GM12801 (cell line): ENCODE data around the gene EML3.

Experiments used
- TF ChIP-seq, protein P1 (sequence below): IDR thresholded peaks from one replicate; pipeline ENCODE4 v1.5.1; 2011; ENCODE audit warnings: control low read depth; ENCODE audit not compliant: insufficient read length; ENCODE audit errors: extremely low read depth

The EML3 gene

DNA sequence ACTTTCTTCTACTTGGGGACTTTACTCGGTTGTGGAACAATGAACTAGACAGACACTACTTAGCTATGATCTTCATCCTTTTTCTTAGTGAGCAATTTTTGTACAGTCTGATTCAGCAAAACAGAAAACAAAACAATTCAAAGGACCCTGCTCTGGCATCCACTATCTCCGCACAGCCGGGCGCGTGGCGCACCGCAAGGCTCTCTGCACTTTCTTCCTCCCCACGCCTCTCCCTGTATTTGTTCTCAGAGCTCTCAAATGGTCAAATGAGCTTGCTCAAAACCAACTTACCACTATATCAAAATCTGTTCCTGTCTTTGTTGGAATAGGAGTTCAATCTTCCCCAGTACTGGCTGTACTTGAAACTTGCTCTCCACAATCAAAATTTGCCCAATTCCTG, 46.3 kb downstream of the EML3 start:
- TF ChIP-seq, protein P1, sequence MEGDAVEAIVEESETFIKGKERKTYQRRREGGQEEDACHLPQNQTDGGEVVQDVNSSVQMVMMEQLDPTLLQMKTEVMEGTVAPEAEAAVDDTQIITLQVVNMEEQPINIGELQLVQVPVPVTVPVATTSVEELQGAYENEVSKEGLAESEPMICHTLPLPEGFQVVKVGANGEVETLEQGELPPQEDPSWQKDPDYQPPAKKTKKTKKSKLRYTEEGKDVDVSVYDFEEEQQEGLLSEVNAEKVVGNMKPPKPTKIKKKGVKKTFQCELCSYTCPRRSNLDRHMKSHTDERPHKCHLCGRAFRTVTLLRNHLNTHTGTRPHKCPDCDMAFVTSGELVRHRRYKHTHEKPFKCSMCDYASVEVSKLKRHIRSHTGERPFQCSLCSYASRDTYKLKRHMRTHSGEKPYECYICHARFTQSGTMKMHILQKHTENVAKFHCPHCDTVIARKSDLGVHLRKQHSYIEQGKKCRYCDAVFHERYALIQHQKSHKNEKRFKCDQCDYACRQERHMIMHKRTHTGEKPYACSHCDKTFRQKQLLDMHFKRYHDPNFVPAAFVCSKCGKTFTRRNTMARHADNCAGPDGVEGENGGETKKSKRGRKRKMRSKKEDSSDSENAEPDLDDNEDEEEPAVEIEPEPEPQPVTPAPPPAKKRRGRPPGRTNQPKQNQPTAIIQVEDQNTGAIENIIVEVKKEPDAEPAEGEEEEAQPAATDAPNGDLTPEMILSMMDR, result no peak

DNA sequence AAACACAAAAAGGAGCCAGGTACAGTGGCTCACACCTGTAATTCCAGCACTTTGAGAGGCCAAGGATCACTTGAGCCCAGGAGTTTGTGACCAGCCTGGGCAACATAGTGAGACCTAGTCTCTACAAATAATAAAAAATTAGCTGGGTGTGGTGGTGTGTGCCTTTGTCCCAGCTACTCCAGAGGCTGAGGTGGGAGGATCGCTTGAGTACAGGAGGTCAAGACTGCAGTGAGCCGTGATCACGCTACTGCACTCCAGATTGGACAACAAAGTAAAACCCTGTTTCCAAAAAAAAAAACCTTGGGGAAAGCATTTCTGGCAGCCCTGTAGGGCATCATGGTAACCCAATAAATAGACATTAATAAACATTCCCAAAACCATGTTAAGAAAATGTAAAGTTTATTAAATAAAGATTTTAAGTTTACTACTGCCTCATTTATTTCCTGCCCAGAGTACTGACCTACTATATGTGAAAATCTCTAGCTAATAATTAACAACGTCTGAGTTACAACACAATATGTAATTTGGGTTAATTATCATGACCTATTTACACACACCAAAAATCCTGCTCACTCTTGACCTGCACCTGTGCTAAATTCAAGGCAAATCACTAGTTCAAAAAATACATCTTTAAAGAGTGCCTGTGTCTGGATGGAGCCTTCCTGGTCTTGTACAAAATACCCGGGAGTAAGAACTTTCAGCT, 47.3 kb downstream of the EML3 start:
- TF ChIP-seq, protein P1, result no peak

DNA sequence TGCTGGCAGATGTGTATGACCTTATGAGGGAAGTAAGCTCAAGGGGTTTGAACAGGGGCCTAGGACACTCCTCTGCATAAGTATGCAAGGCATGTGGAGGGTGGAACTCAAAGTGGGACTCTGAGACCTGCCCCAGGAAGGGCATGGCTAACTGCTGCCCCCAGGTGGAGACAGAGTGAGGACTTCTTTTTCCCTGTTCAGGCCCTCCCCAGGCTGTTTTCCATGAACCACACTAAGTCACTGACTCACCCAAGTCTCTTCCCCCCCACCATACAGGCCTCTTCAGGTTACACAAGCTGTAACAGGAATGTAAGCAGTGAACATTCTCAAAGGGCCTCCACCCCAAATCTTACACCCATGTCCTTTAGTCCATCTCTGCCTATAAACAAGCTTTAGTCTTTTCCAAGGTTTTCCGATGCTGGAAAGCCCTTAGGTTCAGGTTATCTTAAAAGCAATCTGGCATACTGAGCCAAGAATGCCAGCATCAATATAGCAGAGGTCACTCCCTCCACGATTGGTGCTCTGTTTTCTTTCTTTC, 51.9 kb downstream of the EML3 start:
- TF ChIP-seq, protein P1, result no peak

DNA sequence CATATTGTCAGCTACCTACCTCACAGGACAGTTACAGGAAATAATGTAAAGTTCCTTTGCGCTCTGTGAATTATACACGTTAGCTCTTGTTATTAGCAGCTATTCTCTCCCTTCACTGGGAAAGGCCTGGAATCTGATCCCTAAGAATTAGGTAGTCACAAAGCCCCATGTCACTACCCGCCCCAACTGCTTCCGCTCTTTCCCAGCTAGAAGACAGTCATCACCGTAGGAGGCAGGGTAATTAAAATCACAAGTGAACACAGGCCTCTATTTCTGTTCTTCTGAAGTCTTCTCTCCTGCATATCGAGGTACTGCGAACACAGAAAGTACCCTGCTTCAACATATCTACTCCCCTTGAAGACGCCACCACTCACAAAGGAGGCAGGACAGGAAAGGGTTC, 53.4 kb downstream of the EML3 start:
- TF ChIP-seq, protein P1, result no peak

DNA sequence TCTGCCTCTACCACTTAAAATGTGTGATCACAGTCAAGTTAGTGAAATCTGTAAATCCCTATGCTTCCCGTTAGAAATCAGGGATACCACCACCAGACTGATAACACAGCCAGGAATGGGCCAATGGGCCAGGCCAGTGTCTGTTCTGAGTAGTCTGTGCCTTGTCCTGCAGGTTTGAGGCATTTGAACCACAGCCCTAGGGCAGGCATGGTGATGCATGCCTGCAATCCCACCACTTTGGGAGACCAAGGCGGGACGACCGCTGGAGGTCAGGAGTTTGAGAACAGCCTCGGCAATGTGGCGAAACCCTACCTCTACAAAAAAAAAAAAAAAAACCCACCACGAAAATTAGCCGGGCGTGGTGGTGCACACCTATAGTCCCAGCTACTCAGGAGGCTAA, 53.9 kb downstream of the EML3 start:
- TF ChIP-seq, protein P1, result no peak

DNA sequence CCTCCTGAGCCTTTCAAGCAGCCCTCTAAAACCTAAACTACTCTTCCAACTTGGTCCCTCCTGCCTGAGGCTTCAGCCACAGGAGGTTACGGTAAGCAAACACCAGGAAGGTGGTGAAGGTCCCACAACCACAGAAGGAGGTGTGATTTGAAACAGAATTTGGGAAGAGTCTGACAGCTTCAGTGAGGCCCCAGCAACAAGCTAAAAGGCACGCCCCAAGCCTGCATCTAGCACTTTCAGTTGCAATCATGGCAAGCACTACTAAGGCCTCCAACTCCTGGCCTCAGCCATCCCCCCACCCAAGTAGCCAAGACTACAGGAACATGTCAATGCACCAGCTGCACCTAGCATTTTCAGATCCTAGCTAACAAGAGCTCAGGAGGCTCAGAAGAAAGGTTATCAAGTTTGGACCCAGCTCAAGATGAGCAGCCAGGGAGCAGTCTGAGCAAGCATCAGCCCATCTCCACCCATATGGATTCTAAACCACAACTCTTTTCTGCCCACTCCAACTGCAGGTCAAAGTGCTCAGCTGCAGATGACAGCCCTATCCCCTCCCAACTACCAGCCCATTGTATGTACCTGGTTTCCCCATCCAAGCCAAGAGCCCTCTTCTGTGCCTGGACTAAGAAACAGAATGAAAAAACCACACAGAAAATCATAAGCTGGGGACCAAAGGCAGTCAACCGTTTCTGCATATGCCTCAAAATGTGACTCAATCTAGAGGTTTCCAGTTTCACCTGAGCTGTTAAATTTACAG, 55.5 kb downstream of the EML3 start:
- TF ChIP-seq, protein P1, result no peak

DNA sequence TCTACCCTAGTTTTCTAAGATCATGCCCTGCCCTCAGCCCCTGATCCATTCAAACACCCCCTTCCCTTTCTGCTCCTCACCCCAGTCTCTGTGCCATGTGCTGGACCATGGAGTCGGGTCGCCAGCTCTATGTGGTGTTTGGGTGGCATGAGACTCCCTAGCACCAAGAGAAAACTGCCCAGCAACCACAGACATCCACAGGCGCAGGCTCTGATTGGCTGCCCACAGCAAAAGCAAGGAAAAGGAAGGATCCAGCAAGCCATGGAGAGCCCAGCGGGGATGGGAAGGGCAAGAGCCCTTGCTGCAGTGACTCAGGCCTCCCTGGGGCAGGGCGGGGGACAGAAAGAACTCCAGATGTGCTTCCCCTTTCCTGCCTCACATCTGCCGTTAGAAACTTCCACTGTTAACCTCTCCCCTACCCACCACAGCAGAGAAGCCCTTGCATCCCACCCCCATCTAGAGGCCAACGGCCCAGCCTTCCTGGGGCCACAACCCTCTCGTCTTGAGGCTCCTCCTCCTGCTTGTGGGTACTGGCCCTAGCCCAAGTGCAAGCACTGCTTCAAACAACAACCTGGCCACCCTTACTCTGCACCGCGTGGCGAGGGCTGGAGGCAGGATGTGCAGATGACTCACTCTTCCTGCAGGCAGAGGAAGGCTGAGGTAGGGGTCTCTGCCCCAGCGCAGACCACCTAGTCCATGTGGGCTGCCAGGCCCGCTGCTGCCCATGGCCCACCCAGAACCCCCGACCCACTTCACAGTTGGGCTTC, 56.3 kb downstream of the EML3 start:
- TF ChIP-seq, protein P1, result no peak
